ENCODE measurements around the gene PPT2. TPM values are rescaled to one million over a fixed set of nuclear protein-coding genes. Genes with fewer than 3 reads are reported as not detected.

PPT2 gene
- total and polyA plus RNA-seq, 2 of the 13 experiments (the other 11 are each of a cell fraction or from before 2014, with no cell fraction given) = 39.2 to 61.8 TPM

DNA sequence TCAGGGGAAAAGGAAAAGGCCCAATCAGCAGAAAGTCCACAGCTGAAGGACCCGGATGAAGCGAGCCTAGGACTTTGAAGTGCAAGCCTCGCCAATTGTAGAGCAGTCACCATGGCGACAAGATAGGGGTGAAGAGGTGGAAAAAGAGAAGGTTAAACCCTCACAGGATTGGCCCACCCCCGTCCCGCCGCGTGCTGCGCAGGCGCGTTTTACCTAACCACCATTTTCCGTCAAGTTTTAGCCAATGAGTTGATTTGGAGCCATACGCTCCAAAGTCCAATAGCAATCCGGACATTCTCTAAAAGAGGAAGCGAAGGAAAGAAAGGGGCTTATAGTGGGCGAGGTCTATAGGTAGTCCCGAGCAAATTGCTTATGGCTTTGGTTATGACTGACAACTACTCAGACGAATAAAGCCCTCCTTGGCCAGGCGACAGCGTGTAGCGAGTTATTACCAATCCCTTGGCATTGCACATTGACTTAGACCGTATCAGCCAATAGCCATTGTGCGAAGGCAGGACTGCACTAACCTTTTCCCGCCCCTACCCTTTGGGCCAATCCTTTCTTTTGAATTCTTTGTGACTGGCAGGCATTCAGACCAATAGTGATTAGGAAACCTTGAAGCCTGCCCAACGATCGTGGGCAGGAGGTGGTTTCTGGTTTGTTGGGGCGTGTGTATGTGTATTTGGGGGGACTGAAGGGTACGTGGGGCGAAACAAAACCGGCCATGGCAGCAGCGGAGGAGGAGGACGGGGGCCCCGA is 24.0 kb downstream of the PPT2 start, which contains the start of gene RNF5 (continued):
- TF ChIP-seq ZFX (CRISPR knock-in tag; IDR thresholded peaks at IDR 0.05; ENCODE audit: low read depth) (peak; percentile 13), ZNF207 (IDR thresholded peaks at IDR 0.05; ENCODE audit: borderline replicate concordance) (no peak), IKZF4 (CRISPR knock-in tag; IDR thresholded peaks at IDR 0.05; ENCODE audit: borderline replicate concordance, low read depth, not compliant biosample characterization) (no peak), BCL6 (CRISPR knock-in tag; IDR thresholded peaks at IDR 0.05) (no peak), PRPF4 (IDR thresholded peaks at IDR 0.05; ENCODE audit: low read depth, low read length, poor library complexity, severe bottlenecking) (no peak), ZNF674 (CRISPR knock-in tag; IDR thresholded peaks at IDR 0.05; ENCODE audit: low read depth) (no peak), ZNF792 (CRISPR knock-in tag; IDR thresholded peaks at IDR 0.05) (no peak), ZNF224 (CRISPR knock-in tag; IDR thresholded peaks at IDR 0.05) (no peak), HOXA9 (CRISPR knock-in tag; IDR thresholded peaks at IDR 0.05; ENCODE audit: borderline replicate concordance) (no peak), NCOR1 (IDR thresholded peaks at IDR 0.05; ENCODE audit: borderline replicate concordance, low read length) (peak; percentile 91; the same call in 1 of the 2 replicates), SP4 (CRISPR knock-in tag; IDR thresholded peaks at IDR 0.05) (peak; percentile 91), KMT2B (CRISPR knock-in tag; IDR thresholded peaks at IDR 0.05) (0 out of 2 replicates have a peak, but pooled peaks have one; percentile 17), ZNF30 (CRISPR knock-in tag; IDR thresholded peaks at IDR 0.05) (no peak), ZNF383 (CRISPR knock-in tag; IDR thresholded peaks at IDR 0.05; ENCODE audit: borderline replicate concordance) (no peak), GTF3A (CRISPR knock-in tag; conservative IDR thresholded peaks at IDR 0.05) (no peak), POLR2G (IDR thresholded peaks at IDR 0.05; ENCODE audit: low read depth, low read length) (no peak; the same call in 1 of the 2 replicates), GTF2F1 (IDR thresholded peaks at IDR 0.05; ENCODE audit: low read length) (0 out of 2 replicates have a peak, but pooled peaks have one; percentile 5), FOXK2 (IDR thresholded peaks at IDR 0.05) (peak; percentile 80)
- TF ChIP-seq, protein P1, sequence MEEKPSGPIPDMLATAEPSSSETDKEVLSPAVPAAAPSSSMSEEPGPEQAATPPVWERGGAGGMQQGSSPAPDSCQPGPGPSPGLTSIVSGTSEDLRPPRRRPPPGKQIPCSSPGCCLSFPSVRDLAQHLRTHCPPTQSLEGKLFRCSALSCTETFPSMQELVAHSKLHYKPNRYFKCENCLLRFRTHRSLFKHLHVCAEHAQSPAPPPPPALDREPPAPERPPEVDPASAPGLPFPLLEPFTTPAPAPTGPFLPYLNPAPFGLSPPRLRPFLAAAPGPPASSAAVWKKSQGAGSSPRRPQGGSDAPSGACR (CRISPR knock-in tag; IDR thresholded peaks at IDR 0.05) = no peak
- TF ChIP-seq, protein P2, sequence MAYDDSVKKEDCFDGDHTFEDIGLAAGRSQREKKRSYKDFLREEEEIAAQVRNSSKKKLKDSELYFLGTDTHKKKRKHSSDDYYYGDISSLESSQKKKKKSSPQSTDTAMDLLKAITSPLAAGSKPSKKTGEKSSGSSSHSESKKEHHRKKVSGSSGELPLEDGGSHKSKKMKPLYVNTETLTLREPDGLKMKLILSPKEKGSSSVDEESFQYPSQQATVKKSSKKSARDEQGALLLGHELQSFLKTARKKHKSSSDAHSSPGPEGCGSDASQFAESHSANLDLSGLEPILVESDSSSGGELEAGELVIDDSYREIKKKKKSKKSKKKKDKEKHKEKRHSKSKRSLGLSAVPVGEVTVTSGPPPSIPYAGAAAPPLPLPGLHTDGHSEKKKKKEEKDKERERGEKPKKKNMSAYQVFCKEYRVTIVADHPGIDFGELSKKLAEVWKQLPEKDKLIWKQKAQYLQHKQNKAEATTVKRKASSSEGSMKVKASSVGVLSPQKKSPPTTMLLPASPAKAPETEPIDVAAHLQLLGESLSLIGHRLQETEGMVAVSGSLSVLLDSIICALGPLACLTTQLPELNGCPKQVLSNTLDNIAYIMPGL (CRISPR knock-in tag; IDR thresholded peaks at IDR 0.05; ENCODE audit: borderline replicate concordance in 1 of 2, low read depth in 1 of 2) = peak in 1 of 2 experiments; percentile 15; a peak in 1 of 4 replicates
- TF ChIP-seq, protein P3, sequence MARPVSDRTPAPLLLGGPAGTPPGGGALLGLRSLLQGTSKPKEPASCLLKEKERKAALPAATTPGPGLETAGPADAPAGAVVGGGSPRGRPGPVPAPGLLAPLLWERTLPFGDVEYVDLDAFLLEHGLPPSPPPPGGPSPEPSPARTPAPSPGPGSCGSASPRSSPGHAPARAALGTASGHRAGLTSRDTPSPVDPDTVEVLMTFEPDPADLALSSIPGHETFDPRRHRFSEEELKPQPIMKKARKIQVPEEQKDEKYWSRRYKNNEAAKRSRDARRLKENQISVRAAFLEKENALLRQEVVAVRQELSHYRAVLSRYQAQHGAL (CRISPR knock-in tag; IDR thresholded peaks at IDR 0.05; ENCODE audit: not compliant biosample characterization) = no peak
- TF ChIP-seq, protein P4, sequence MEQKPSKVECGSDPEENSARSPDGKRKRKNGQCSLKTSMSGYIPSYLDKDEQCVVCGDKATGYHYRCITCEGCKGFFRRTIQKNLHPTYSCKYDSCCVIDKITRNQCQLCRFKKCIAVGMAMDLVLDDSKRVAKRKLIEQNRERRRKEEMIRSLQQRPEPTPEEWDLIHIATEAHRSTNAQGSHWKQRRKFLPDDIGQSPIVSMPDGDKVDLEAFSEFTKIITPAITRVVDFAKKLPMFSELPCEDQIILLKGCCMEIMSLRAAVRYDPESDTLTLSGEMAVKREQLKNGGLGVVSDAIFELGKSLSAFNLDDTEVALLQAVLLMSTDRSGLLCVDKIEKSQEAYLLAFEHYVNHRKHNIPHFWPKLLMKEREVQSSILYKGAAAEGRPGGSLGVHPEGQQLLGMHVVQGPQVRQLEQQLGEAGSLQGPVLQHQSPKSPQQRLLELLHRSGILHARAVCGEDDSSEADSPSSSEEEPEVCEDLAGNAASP (CRISPR knock-in tag; IDR thresholded peaks at IDR 0.05; ENCODE audit: borderline replicate concordance) = peak; percentile 4; the same call in 1 of the 2 replicates
- TF ChIP-seq, protein P5, sequence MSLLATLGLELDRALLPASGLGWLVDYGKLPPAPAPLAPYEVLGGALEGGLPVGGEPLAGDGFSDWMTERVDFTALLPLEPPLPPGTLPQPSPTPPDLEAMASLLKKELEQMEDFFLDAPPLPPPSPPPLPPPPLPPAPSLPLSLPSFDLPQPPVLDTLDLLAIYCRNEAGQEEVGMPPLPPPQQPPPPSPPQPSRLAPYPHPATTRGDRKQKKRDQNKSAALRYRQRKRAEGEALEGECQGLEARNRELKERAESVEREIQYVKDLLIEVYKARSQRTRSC (CRISPR knock-in tag; IDR thresholded peaks at IDR 0.05; ENCODE audit: low read depth) = no peak
